Suprapubic skin (tissue), 3 donors: ENCODE results near the gene LRRC4C.

Experiments used
- POLR2AphosphoS5 ChIP-seq, 3 donors: sonication (generic); formaldehyde crosslinking; IDR thresholded peaks; one replicate each; pipeline ENCODE4 v1.6.1; 2017; ENCODE audit warnings: antibody characterized with exemption in 3 of 3
- TF ChIP-seq, protein P1 (sequence below), 2 donors: fragments of 200-600 bp in 1 of 2; fragments of 450-650 bp in 1 of 2; sonication (generic) in 1 of 2; IDR thresholded peaks; one replicate each; pipeline ENCODE4 v1.5.1; 2016 to 2019; ENCODE audit warnings: antibody characterized with exemption in 2 of 2, mild to moderate bottlenecking in 1 of 2, moderate library complexity in 1 of 2

DNA sequence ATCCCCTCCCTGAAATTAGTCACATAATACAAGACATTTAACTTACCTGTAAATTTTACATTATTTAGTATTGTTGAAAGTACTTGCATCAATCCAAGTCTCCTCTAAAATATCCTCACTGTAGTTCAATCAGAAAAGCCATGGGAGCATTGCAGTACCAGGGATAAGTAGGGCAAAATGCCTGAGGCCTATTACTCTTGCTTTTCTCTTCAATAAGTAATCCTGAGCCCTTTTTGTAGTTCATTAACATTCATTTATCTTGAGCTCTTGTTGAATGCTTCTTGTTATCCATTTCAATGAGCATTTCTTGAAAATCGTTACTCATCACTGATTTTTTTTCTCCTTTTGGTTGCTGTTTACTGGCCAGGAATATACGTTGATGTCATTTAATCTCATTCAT, 414.7 kb downstream of the LRRC4C start:
- TF ChIP-seq, protein P1, sequence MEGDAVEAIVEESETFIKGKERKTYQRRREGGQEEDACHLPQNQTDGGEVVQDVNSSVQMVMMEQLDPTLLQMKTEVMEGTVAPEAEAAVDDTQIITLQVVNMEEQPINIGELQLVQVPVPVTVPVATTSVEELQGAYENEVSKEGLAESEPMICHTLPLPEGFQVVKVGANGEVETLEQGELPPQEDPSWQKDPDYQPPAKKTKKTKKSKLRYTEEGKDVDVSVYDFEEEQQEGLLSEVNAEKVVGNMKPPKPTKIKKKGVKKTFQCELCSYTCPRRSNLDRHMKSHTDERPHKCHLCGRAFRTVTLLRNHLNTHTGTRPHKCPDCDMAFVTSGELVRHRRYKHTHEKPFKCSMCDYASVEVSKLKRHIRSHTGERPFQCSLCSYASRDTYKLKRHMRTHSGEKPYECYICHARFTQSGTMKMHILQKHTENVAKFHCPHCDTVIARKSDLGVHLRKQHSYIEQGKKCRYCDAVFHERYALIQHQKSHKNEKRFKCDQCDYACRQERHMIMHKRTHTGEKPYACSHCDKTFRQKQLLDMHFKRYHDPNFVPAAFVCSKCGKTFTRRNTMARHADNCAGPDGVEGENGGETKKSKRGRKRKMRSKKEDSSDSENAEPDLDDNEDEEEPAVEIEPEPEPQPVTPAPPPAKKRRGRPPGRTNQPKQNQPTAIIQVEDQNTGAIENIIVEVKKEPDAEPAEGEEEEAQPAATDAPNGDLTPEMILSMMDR (IDR thresholded peaks at IDR 0.05) = no peak
- no peak for TF ChIP-seq POLR2AphosphoS5 (IDR thresholded peaks at IDR 0.05)
